HG02938 (cell line): ENCODE results near the gene WDR46.
"Not testable (repeated sequence)": the region's sequence is repeated elsewhere in the genome, so short reads cannot be mapped to it uniquely, and the experiment has no call there.

Experiments used
- ATAC-seq: cut with Tn5 transposase; IDR thresholded peaks from one replicate; pipeline ENCODE4 v1.9.1; 2021; ENCODE audit warnings: mild to moderate bottlenecking, moderate library complexity; ENCODE audit not compliant: unreplicated experiment

Gene WDR46

GRCh38 chr6:33289784-33290315, 811 bp upstream of the WDR46 start:
- ATAC-seq, result no peak

- ATAC-seq, result no peak
Measured at GRCh38 chr6:33288141-33288920, 708 bp downstream of the WDR46 start.

GRCh38 chr6:33286946-33287914, 1.8 kb downstream of the WDR46 start:
- no peak for ATAC-seq

GRCh38 chr6:33285214-33285613, 3.8 kb downstream of the WDR46 start:
- ATAC-seq, result not testable (repeated sequence)

GRCh38 chr6:33280539-33280938, 8.5 kb downstream of the WDR46 start:
- ATAC-seq, result no peak

- no peak for ATAC-seq
Measured at GRCh38 chr6:33279971-33280511, 9.0 kb downstream of the WDR46 start.

GRCh38 chr6:33279257-33279695, 9.8 kb downstream of the WDR46 start:
- no peak for ATAC-seq

- no peak for ATAC-seq
Measured at GRCh38 chr6:33278810-33279209, 10.2 kb downstream of the WDR46 start.

GRCh38 chr6:33278392-33278741, 10.7 kb downstream of the WDR46 start:
- ATAC-seq, result no peak

- ATAC-seq, result peak; percentile 7
Measured at GRCh38 chr6:33277663-33278391, 11.2 kb downstream of the WDR46 start.

GRCh38 chr6:33276864-33277662, 12.0 kb downstream of the WDR46 start, which contains the start of gene B3GALT4:
Gene B3GALT4, plus strand, starts transcription at chr6:33277123. Its CDS starts 297 bp downstream, at chr6:33277420.
- peak; percentile 37 for ATAC-seq

- no peak for ATAC-seq
Measured at GRCh38 chr6:33276581-33276863, 12.5 kb downstream of the WDR46 start.

GRCh38 chr6:33275795-33276580, 13.1 kb downstream of the WDR46 start:
- ATAC-seq, result not testable (repeated sequence)

GRCh38 chr6:33273924-33274902, 14.8 kb downstream of the WDR46 start:
- no peak for ATAC-seq

- no peak for ATAC-seq
Measured at GRCh38 chr6:33273129-33273923, 15.7 kb downstream of the WDR46 start.

GRCh38 chr6:33272275-33273128, 16.5 kb downstream of the WDR46 start:
- peak; percentile 14 for ATAC-seq
